ENCODE measurements around the gene CCS. TPM values are rescaled to one million over a fixed set of nuclear protein-coding genes. Genes with fewer than 3 reads are reported as not detected.

CCS gene
- total and polyA plus RNA-seq, 9 of the 15 experiments (the other 6 are each of a cell fraction or from before 2014, with no cell fraction given), result 1.1 to 46.6 (median 26.8) TPM

- TF ChIP-seq HBP1 (CRISPR knock-in tag; IDR thresholded peaks at IDR 0.05) (no peak), ZNF311 (CRISPR knock-in tag; IDR thresholded peaks at IDR 0.05) (peak; percentile 69; the same call in 1 of the 2 replicates), THAP7 (CRISPR knock-in tag; IDR thresholded peaks at IDR 0.05) (0 out of 2 replicates have a peak, but pooled peaks have one; percentile 16), GTF3C2 (IDR thresholded peaks at IDR 0.05; ENCODE audit: borderline replicate concordance, extremely low read depth, insufficient read length) (no peak), GABPB2 (CRISPR knock-in tag; conservative IDR thresholded peaks at IDR 0.05) (no peak), E2F8 (IDR thresholded peaks at IDR 0.05; ENCODE audit: low read depth, partially characterized antibody) (peak; percentile 78), POLR3G (IDR thresholded peaks at IDR 0.05; ENCODE audit: extremely low read depth, insufficient read length, insufficient replicate concordance) (no peak), ID3 (CRISPR knock-in tag; IDR thresholded peaks at IDR 0.05) (no peak), ID3 (tag; IDR thresholded peaks at IDR 0.05) (peak; percentile 92), CHD1 (IDR thresholded peaks at IDR 0.05; ENCODE audit: low read length) (peak; percentile 76), CREB3 (tag; conservative IDR thresholded peaks at IDR 0.05; ENCODE audit: low read depth) (peak; percentile 93), FOXJ3 (CRISPR knock-in tag; IDR thresholded peaks at IDR 0.05) (no peak), FOXP1 (CRISPR knock-in tag; IDR thresholded peaks at IDR 0.05) (peak; percentile 85; the same call in 1 of the 2 replicates), ATF1 (CRISPR knock-in tag; IDR thresholded peaks at IDR 0.05) (0 out of 2 replicates have a peak, but pooled peaks have one; percentile 27), ATF1 (tag; IDR thresholded peaks at IDR 0.05) (peak; percentile 95), RBM14 (IDR thresholded peaks at IDR 0.05; ENCODE audit: borderline replicate concordance, insufficient read depth, low read depth, low read length) (peak; percentile 63; the same call in 1 of the 2 replicates), U2AF2 (optimal IDR thresholded peaks at IDR 0.05; ENCODE audit: low read depth, low read length) (no peak)
Measured at GRCh38 chr11:66616379-66617154, 23.6 kb downstream of the CCS start, which contains the start of gene RBM14 (continued).
